Activated naive CD8-positive, alpha-beta T cell treated with anti-CD3 and anti-CD28 coated beads, Interleukin-2, amount 10 ng/mL, durations not matched to agents 7 days and 5 days (primary cell): ENCODE data around the gene SDCBP2. TPM values are rescaled to one million over a fixed set of nuclear protein-coding genes. Genes with fewer than 3 reads are reported as not detected.

ENCODE experiments used
- ATAC-seq: fragments of 150-1000 bp; cut with Tn5 transposase; one replicate; pipeline ENCODE4 v1.10.0; 2021; ENCODE audit warnings: low read depth, moderate library complexity
- POLR2A ChIA-PET: fragments of 350-600 bp; sonication (Branson Sonifier 250); formaldehyde crosslinking; loops from one replicate; lab custom pipeline; 2021; ENCODE audit warnings: antibody characterized with exemption; lab: Charles Lee
- DNase-seq: peaks from one replicate; pipeline ENCODE4 v3.0.0; 2021
- H3K27ac Mint-ChIP-seq: one replicate; pipeline ENCODE4 v1.8.0; 2022; ENCODE audit warnings: mild to moderate bottlenecking, mixed read lengths
- H3K27me3 Mint-ChIP-seq: one replicate; pipeline ENCODE4 v1.8.0; 2022; ENCODE audit warnings: mild to moderate bottlenecking, moderate library complexity, mixed read lengths
- H3K36me3 Mint-ChIP-seq: one replicate; pipeline ENCODE4 v1.8.0; 2021; ENCODE audit warnings: mild to moderate bottlenecking, mixed read lengths
- H3K4me1 Mint-ChIP-seq: one replicate; pipeline ENCODE4 v1.8.0; 2021; ENCODE audit warnings: mixed read lengths
- H3K4me3 Mint-ChIP-seq: one replicate; pipeline ENCODE4 v1.8.0; 2022; ENCODE audit warnings: mild to moderate bottlenecking, moderate library complexity, mixed read lengths
- H3K9me3 Mint-ChIP-seq: one replicate; pipeline ENCODE4 v1.8.0; 2021; ENCODE audit warnings: mixed read lengths
- total RNA-seq, 2 experiments: library from RNA; stranded (reverse); gene quantifications; one replicate each; pipeline ENCODE4 v1.2.3, GENCODE V29; 2021

The SDCBP2 gene
- total RNA-seq, 2 experiments from 2014 or later: 3.7 to 5.1 TPM

DNA sequence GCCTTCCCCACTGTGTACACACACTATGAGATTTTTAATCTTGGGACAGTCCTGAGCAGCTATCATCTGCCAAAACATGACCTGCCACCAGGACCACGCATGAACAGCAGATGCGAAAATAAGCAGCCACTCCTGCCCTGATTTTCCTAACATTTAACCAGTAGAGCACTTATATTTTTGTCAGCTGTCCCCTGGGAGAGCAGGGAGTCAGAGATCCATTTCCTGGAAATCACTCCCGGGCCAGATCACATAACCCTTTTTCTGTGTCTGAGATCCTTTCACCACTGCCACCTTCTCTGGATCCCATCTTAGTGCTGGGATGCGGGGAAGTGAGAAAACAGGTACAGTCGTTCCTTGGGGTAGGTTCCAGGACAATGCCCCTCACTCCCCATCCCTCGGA lies 5.7 kb downstream of the SDCBP2 start:
- POLR2A ChIA-PET: interaction anchor here (7.3 kb wide), 1 partner anchor 68 kb away, joined by 78 read pairs; the partner anchor contains the start of gene FKBP1A
- no peak overlapping the region for H3K27ac Mint-ChIP-seq
- DNase-seq (no peak), ATAC-seq (no peak)
- H3K4me1 Mint-ChIP-seq: peaks cover 9% of the 10 kb centered on the region
- no peaks in the 10 kb centered on the region for H3K27me3 Mint-ChIP-seq
- peaks cover 3% of the 10 kb centered on the region for H3K36me3 Mint-ChIP-seq
- H3K4me3 Mint-ChIP-seq: no peak overlapping the region
- H3K9me3 Mint-ChIP-seq: peaks cover 3% of the 10 kb centered on the region

DNA sequence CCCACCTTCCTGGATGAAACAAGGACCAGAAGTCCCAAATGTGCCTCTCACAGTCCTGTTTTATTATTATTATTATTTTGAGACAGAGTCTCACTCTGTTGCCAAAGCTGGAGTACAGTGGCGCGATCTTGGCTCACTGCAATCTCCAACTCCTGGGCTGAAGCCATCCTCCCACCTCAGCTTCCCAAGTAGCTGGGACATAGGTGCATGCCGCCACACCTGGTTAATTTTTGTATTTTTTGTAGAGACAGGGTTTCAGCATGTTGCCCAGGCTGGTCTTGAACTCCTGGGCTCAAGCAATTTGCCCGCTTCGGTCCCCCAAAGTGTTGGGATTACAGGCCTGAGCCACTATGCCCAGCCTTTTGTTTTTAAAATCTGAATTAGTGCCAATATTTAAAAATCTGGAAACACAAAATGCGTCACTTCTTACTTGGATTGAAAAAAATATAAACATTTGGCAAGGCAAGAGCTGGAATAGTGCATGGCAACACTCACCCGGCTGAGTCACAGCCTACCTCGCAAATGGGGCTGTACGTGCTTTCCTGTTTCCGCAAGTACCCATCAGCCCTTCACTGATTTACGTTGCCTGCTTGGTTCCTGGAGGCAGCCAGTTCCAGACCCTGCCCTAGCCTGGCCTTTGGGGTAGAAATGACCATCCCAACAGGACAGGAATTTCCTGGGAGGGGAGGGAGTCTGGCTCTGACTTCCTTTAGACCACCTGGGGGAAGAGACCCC lies 6.3 kb downstream of the SDCBP2 start:
- peaks cover 10% of the 10 kb centered on the region for H3K4me1 Mint-ChIP-seq
- H3K27ac Mint-ChIP-seq: no peak overlapping the region

DNA sequence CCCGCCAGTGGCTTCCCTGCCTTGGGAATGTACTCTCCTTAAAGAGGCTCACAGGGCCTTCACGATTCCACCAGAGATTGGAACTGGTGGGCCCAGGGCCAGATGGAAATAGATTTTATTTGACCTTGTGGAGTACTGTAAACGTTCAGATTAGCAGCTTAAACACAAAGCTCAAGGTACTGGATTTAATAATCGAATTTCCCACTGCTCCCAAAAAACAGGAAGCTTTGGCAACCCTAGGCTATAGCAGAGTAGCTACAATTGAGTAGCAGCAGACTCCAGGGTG lies 7.3 kb downstream of the SDCBP2 start:
- no peak for DNase-seq

More for the DNA sequence above, 6.3 kb downstream of the SDCBP2 start:
- Mint-ChIP-seq H3K27me3 (no peaks in the 10 kb centered on the region), H3K36me3 (peaks cover 3% of the 10 kb centered on the region), H3K9me3 (peaks cover 3% of the 10 kb centered on the region), H3K4me3 (no peak overlapping the region)
- DNase-seq: no peak
- ATAC-seq: no peak
- POLR2A ChIA-PET: no interaction called here

DNA sequence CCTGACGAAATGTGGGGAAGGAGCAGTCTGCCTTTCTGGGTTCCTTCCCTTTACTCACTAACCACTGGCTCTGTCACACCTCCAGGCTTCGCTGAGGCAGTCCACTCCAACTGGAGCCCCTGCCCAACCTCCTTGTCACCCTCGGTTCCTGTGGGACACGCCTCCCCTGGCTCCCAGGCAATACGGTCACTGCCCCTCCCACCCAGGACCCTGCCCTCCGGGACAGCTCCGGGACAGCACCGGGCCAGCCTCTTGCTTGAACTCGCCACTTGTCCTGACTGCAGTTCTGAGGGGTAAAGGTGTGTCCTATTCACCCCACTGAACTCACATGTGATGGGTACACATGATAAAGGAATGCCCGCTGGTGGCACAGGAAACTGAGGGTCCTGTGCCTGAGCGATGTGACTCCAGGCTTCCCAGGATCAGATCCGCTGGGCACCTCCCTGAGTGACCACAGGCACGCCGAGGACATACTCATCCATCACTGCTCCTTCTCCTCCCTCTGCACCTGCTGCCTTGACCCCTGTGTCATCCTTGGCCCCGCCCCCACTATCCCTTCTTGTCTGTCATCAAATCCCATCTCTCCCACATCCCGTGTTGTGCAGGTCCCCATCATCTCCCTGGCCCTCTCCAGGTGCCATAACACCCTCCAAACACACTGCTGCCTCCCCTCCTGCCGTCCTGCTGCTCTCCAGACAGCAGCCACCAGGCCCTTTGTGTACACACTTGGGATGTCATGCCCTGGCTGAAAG lies 7.9 kb downstream of the SDCBP2 start:
- no peak for ATAC-seq
- H3K9me3 Mint-ChIP-seq: peaks cover 3% of the 10 kb centered on the region
- peaks cover 12% of the 10 kb centered on the region for H3K4me1 Mint-ChIP-seq
- H3K27me3 Mint-ChIP-seq: no peaks in the 10 kb centered on the region
- H3K36me3 Mint-ChIP-seq: peaks cover 3% of the 10 kb centered on the region
- DNase-seq: no peak
- POLR2A ChIA-PET: no interaction called here
- no peak overlapping the region for H3K4me3 Mint-ChIP-seq
- H3K27ac Mint-ChIP-seq: no peak overlapping the region

More for the DNA sequence above, 7.3 kb downstream of the SDCBP2 start:
- POLR2A ChIA-PET: no interaction called here
- Mint-ChIP-seq H3K4me1 (peaks cover 12% of the 10 kb centered on the region), H3K27me3 (no peaks in the 10 kb centered on the region), H3K4me3 (no peak overlapping the region), H3K9me3 (peaks cover 3% of the 10 kb centered on the region), H3K36me3 (peaks cover 3% of the 10 kb centered on the region), H3K27ac (no peak overlapping the region)
- no peak for ATAC-seq

DNA sequence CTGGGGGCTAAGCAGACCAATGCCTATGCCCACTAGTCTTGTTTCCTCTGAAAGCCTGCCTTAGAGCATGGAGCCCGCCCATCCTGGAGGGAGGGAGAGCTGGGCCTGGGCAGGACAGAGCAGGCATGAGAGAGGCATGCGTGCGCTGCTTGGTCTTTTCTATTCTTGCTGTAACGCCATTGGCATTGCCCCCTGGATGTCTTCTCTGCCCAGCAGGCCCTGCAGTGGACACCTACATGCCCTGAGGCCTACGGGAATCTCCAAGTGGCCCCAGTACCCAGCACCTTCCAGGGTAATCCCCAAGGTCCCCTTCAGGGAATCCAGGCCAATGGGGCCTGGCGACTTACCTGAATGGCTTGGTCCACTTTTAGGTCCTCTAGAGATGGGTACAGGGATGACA lies 8.9 kb downstream of the SDCBP2 start:
- POLR2A ChIA-PET: no interaction called here
- no peak for DNase-seq
- Mint-ChIP-seq H3K9me3 (peaks cover 3% of the 10 kb centered on the region), H3K4me3 (no peak overlapping the region), H3K27ac (no peak overlapping the region), H3K4me1 (peaks cover 12% of the 10 kb centered on the region), H3K27me3 (no peaks in the 10 kb centered on the region), H3K36me3 (peaks cover 3% of the 10 kb centered on the region)
- ATAC-seq: no peak

DNA sequence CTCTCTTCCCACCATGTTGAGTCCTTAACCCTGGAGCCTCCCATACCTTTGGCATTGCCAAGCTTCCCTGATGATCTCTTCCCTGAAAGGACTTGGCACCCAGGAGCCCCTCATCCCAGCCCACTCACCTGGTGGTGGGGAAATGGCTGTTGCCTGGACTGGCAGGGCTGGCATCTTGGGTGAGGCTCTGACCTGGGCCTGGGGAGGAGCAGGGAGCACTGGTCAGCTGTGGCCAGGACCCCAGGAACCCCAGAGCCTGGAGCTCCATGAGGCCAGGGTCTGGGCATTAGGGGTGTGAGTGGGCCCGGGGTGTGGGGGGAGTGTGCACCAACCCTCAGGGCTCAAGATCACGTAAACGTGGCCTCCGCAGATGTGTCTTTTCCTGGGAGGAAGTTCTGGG lies 9.5 kb downstream of the SDCBP2 start:
- peaks cover 3% of the 10 kb centered on the region for H3K9me3 Mint-ChIP-seq
- H3K36me3 Mint-ChIP-seq: peaks cover 3% of the 10 kb centered on the region
- no peaks in the 10 kb centered on the region for H3K27me3 Mint-ChIP-seq
- POLR2A ChIA-PET: no interaction called here
- DNase-seq (no peak), ATAC-seq (no peak)
- H3K4me1 Mint-ChIP-seq: peaks cover 12% of the 10 kb centered on the region
- no peak overlapping the region for H3K4me3 Mint-ChIP-seq
- H3K27ac Mint-ChIP-seq: no peak overlapping the region

DNA sequence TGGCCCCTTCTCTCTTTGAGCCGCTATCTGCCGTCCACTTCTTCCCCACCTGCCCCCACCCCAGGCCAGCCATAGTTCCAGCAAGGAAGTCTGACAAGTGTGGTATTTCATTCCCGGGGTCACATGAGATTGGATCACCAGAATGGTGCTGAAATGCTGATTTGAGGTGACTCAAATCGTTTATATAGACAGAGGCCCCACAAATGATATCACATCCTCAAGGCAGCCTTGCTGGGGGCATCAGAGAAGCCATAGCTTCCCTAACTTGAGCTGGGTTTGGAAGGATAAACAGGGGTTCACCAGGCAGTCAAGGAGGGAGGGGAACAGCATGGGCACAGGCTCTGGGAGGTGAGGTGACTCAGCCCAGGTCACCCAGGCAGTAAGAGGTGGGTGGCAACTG lies 9.9 kb downstream of the SDCBP2 start:
- H3K27ac Mint-ChIP-seq: no peak overlapping the region

DNA sequence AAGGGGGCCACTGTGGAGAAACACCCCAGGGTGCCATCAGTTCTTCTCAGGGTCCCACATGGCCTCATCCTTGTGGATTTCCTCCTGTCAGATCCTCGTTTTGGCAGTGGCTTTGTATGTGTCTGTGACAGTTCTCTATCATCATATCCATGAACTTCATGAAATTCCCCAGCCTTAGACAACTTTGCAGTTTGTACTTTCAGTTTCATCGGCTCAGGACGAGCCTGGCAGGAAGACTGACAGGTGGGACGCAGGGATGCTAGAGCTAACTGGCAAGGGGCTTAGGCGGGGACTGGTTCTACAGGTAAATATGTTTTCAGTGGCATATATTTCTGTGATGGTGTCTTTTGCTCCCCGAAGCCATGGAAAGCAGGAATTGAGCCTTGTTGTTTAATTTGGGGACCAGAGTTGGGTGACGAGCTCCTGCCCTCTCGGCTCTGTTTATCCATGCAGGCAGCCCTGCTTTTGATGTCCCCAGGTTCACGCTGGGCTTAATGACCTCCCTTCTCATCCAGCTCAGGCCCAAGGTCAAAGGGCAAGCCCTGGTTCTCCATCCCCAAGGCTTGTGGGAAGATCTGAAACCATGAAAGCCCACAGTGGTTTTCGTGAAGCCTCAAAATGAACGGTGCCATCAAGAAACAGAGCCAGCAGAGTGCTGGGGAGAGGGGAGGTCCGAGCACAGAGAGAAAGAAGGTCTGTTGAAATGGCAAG lies 11.2 kb downstream of the SDCBP2 start:
- peaks cover 10% of the 10 kb centered on the region for H3K4me1 Mint-ChIP-seq
- ATAC-seq (no peak), DNase-seq (no peak)
- no peak overlapping the region for H3K27ac Mint-ChIP-seq
- no peaks in the 10 kb centered on the region for H3K27me3 Mint-ChIP-seq
- peaks cover 3% of the 10 kb centered on the region for H3K9me3 Mint-ChIP-seq
- H3K36me3 Mint-ChIP-seq: peaks cover 3% of the 10 kb centered on the region
- no peak overlapping the region for H3K4me3 Mint-ChIP-seq
- POLR2A ChIA-PET: interaction anchor here (0.8 kb wide), 1 partner anchor 9 kb away, joined by 4 read pairs; no protein-coding TSS in a partner anchor

More for the DNA sequence above, 9.9 kb downstream of the SDCBP2 start:
- Mint-ChIP-seq H3K27me3 (no peaks in the 10 kb centered on the region), H3K36me3 (peaks cover 3% of the 10 kb centered on the region), H3K9me3 (peaks cover 3% of the 10 kb centered on the region), H3K4me1 (peaks cover 10% of the 10 kb centered on the region), H3K4me3 (no peak overlapping the region)
- POLR2A ChIA-PET: no interaction called here
- ATAC-seq: no peak
- no peak for DNase-seq

GRCh38 chr20:1315804-1316203 lies 13.1 kb downstream of the SDCBP2 start:
- peaks cover 10% of the 10 kb centered on the region for H3K4me1 Mint-ChIP-seq
- POLR2A ChIA-PET: no interaction called here
- no peaks in the 10 kb centered on the region for H3K36me3 Mint-ChIP-seq
- ATAC-seq (no peak), DNase-seq (no peak)
- H3K4me3 Mint-ChIP-seq: no peak overlapping the region
- H3K27ac Mint-ChIP-seq: no peak overlapping the region
- H3K9me3 Mint-ChIP-seq: no peaks in the 10 kb centered on the region
- H3K27me3 Mint-ChIP-seq: no peaks in the 10 kb centered on the region

DNA sequence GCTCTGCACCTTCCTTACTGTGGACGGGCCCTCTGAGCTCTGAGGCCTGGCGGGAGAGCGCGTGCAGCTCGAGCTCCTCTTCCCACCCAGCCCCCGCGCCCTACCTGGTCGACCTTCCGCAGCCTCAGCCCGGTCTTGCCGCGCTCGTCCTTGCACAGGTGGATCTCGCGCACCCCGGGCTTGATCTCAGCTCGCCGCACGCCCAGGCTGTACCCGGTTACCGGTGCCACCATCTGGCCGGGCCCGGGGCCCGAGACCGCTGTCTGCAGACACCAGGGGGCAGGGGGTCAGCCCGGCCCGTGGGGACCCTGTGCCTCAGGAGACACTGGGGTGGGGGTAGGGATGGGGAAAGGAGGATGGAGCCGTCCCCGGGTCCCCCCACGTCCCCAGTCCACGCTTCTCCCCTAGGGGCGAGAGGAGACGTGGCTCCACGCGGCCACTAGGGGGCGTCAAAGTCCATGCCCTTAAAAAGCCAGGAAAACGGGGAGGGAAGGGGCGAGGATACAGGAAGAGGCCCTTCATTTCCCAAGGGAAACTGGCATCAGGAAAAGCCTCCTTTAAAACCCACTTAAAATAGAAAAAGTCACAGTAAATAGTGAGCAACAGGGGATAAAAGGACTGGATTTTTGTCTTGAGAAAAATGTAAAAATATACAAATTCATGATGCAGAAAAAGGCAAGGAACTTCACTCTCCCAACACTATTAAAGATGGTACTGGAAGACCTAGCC lies 15.5 kb downstream of the SDCBP2 start:
- DNase-seq: peak; percentile 71
- no peaks in the 10 kb centered on the region for H3K27me3 Mint-ChIP-seq
- peaks cover 10% of the 10 kb centered on the region for H3K4me1 Mint-ChIP-seq
- no peak overlapping the region for H3K4me3 Mint-ChIP-seq
- no peaks in the 10 kb centered on the region for H3K36me3 Mint-ChIP-seq
- H3K27ac Mint-ChIP-seq: no peak overlapping the region
- ATAC-seq: peak; percentile 69
- POLR2A ChIA-PET: interaction anchor here (1.2 kb wide), 1 partner anchor 79 kb away, joined by 5 read pairs; no protein-coding TSS in a partner anchor
- H3K9me3 Mint-ChIP-seq: no peaks in the 10 kb centered on the region

- Mint-ChIP-seq H3K36me3 (no peaks in the 10 kb centered on the region), H3K4me1 (peaks cover 6% of the 10 kb centered on the region), H3K4me3 (no peak overlapping the region), H3K27ac (no peak overlapping the region), H3K27me3 (no peaks in the 10 kb centered on the region), H3K9me3 (no peaks in the 10 kb centered on the region)
- no peak for ATAC-seq
- POLR2A ChIA-PET: interaction anchor here (1.2 kb wide), 1 partner anchor 79 kb away, joined by 5 read pairs; no protein-coding TSS in a partner anchor
- no peak for DNase-seq
These were observed 16.1 kb downstream of the SDCBP2 start for GRCh38 chr20:1312904-1313235.

GRCh38 chr20:1312308-1312707 lies 16.6 kb downstream of the SDCBP2 start:
- Mint-ChIP-seq H3K4me3 (no peak overlapping the region), H3K27ac (no peak overlapping the region), H3K27me3 (no peaks in the 10 kb centered on the region), H3K36me3 (no peaks in the 10 kb centered on the region), H3K4me1 (peaks cover 1% of the 10 kb centered on the region), H3K9me3 (no peaks in the 10 kb centered on the region)
- ATAC-seq (no peak), DNase-seq (no peak)
- POLR2A ChIA-PET: interaction anchor here (1.2 kb wide), 1 partner anchor 80 kb away, joined by 5 read pairs; no protein-coding TSS in a partner anchor
